Stimulated activated CD4-positive, alpha-beta T cell treated with anti-CD3 and anti-CD28 coated beads, Interleukin-4, amount 100 ng/mL, for 4 hours (primary cell): ENCODE data around the gene B4GALT3.

Source experiments
- DNase-seq, 2 experiments: peaks; one replicate each; pipeline ENCODE4 v3.0.0-alpha.2; 2020

B4GALT3 gene

DNA sequence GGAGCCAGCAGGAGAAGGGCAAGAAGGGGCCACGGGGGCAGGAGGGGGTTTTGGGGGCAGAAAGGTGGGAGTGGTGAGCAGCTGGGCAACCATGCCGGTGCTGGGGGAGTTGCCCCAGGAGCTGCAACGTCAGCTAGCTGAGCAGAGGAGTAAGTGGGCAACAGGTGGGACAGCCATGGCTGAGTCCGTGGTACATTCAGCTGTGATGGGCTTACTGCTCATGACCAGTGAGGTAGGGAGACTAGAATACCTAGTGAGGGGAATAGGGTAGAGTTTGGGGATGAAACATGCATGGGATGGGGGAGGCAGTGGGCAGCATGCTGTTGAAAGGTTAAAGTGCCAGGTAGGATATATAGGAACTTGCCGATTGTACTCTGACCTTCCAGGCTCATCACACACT is 15.7 kb downstream of the B4GALT3 start:
- DNase-seq: no peak

DNA sequence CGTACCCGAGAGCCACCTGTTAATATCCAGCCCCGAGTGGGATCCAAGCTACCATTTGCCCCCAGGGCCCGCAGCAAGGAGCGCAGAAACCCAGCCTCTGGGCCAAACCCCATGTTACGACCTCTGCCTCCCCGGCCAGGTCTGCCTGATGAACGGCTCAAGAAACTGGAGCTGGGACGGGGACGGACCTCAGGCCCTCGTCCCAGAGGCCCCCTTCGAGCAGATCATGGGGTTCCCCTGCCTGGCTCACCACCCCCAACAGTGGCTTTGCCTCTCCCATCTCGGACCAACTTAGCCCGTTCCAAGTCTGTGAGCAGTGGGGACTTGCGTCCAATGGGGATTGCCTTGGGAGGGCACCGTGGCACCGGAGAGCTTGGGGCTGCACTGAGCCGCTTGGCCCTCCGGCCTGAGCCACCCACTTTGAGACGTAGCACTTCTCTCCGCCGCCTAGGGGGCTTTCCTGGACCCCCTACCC is 16.6 kb downstream of the B4GALT3 start:
- no peak for DNase-seq

DNA sequence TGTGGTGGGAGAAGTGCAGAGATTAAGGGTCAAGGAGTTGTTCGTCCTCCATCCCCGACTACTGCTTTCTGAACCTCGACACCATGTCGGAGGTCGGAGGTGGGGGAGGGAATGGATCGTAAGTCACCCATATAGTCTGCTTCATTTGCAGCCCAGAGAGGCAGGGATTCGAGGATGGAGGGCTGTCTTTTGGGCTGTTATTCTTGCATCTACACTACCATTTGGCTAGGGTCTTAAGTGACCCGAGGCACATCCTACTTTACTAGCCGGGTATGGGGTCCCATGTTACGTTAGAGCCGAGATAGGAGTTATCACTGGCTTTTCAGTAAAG is 17.4 kb downstream of the B4GALT3 start:
- no peak for DNase-seq

DNA sequence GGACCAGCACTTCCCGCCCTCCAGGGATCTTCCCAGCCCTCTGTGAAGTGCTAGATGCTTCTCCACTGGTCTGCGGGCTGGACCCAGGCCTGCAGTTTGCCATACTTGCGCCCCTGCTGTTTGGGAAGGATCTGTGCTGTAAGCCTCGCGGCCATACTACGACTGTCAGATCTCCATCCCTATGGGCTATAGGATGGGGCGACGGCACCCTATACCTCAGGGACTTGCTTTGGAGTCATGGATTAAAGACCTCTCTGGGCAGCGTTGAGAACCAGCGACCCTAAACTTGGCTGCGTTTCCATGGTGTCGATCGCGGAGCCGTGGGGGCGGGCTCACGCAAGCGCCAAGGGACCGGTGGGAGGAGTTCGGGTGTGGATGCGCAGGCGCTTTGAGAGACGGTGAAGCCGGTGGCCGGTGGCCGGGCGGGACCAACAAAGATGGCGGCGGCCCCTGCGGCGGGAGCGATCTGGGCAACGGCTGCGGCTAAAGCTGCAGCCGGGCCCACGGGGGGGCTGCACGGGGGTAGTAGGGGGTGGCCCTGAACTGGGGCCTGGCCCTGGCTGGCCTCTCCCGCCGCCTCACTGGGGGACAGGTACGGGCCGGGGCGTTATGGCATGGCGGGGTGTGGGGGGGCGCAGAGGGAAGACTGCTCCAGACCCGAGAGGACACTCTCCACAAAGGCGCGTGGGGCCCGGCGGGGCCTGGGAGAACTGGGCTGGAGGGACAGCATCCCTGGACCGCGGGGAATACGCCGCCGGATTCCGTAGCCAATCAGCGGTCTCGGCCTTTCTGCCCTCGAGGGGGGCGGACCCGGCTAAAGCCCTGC is 18.0 kb downstream of the B4GALT3 start, which contains the start of gene USP21:
Gene USP21, plus strand, starts transcription at position 414 of the 826 bp plus-strand sequence. CDS start 1,141 bp downstream, outside the sequence.
- DNase-seq: peak; percentile 88 to 89

DNA sequence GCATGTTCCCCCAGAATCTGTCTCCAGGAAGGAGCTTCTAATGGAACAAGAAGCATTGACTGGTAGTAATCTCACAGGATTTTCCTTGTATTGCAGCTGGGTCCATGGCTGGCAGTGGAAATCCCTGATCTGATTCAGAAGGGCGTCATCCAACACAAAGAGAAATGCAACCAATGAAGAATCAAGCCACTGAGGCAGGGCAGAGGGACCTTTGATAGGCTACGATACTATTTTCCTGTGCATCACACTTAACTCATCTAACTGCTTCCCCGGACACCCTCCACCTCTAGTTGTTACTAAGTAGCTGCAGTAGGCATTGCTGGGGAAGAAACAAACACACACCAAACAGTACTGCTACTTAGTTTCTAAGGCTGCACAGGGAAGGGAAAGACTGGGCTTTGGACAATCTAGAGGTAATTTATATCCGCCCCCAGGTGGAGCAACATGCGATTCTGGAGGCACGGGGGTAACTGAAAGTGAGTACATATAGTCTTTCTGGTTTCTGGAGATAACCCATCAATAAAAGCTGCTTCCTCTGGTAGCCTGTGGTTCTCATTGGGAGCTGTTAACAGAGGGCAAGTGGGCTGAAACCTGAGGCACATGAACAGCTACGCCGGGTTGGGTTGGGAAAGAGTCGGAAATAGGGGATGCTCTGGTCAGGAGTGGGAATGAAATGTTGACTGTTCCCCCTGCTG is 18.8 kb downstream of the B4GALT3 start:
- no peak for DNase-seq

DNA sequence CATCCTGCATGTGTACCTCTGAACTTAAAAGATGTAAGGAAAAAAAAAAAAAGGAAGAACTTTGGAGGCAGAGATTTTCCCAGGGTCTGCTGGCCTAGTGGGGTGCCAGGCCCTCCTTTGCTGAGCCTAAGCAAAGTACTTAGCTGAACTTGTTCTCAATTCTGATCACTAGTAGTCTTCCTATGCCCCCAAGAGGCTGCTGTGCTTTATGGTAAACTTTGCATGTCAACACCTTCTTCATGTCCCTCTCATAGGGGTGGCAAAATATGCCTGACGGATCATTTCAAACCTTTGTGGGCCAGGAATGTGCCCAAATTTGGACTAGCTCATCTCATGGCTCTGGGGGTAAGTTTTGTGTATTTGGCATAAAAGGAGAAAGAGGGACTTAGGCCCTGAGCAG is 19.4 kb downstream of the B4GALT3 start:
- no peak for DNase-seq

DNA sequence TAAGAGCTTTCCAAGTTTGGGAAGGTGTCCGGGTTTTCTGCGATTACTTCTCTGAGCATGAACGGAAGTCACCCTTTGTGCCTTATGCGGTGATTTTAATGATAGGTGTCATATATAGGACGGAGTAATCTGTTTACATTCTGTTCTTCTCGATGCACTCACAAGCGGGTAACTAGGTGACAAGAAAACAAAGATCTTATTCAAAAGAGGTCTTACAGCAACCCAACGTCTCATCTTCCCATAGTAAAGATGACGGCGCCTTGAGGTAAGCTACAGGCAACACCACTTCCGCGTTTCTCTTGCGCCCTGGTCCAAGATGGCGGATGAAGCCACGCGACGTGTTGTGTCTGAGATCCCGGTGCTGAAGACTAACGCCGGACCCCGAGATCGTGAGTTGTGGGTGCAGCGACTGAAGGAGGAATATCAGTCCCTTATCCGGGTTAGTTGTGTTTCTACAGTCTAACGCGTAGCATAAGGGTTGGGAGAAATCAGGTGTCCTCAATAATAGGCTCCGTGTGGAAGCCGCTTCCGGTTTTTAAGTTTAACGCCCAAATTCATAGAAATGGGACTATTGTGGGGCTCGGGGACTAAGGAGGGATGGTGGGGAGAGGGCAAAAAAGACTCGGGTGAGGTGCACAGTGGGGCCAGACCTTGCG is 23.5 kb downstream of the B4GALT3 start, which contains the start of gene UFC1:
Gene UFC1, plus strand, starts transcription at position 297 of the 656 bp plus-strand sequence. Its CDS starts 20 bp downstream, at position 317.
- DNase-seq: peak; percentile 63 to 78

DNA sequence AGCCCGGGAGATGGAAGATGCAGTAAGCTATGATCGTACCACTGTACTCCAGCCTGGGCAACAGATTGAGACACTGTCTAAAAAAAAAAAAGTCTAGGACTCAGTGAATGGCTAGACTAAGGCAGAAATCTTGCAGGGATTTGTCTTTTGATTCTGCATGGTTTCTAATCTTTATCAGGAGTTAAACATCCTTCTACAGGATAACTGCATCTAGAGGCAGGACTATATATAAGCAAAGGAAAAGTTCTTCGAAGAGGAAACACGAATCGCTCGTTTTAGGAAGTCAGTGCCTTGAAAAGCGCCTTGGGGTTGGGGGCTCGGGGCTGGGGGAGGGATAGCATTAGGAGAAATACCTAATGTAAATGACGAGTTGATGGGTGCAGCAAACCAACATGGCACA is 24.1 kb downstream of the B4GALT3 start:
- DNase-seq: no peak

DNA sequence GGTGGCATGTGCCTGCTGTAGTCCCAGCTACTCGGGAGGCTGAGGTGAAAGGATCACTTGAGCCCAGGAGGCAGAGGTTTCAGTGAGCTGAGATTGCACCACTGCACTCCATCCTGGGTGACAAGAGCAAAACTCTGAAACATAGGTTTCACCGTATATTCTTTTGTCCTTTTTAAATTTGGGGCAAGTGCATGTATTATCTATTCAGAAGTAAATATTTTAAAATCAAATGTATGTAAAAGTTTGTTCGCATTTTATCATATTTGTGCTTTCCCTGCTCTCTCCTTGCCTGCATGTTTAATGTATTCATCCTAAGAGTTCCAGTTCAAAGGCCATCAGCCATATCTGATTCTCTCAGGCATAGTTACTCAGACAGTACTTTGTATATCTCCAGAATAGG is 31.5 kb downstream of the B4GALT3 start:
- no peak for DNase-seq

DNA sequence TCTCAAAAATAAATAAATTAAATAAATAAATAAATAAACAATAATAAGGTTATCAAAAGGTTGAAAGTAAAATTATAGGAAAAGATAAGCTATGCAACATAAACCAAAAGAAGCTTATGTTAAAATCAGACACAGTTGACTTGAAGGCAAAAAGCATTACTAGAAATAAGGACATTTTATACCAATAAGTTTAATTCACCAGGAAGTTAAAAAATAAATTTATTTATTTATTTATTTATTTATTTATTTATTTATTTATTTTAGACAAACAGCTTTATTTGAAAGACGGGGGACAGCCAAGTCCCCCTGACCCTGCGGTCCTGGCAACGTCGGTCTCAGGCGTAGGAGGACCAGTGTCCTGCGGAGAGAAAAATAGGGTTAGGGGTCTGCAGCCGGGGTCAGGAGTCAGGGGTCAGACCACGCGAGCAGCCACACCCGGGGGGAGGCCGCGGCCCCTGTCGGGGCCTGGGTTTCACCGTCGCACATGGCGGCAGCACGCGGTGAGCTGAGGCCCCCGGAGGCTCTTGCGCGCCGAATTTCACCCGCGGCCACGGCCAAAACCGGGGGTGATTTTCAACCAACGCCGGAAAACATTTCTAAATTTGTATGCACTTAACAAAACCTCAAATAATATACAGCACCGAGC is 36.4 kb downstream of the B4GALT3 start:
- DNase-seq: no peak

DNA sequence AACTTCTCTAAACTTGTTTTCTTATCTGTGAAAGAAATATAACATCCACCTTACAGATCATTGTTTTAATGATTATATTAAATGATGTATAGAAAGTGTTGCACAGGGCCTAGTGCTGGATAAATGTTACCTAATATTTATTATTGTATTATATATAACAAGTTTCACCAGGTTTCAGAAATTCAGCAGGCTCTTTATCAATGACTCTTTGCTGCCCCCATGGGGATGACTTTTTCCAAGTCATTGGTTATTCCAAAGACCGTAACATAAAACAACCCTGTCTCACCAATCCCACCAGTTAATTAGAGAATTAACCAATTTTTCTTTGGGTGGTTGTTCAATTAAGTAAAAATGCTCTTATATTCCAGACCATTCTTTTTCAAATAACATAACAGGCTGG is 37.5 kb downstream of the B4GALT3 start:
- peak in 1 of 2 experiments; percentile 17 for DNase-seq

DNA sequence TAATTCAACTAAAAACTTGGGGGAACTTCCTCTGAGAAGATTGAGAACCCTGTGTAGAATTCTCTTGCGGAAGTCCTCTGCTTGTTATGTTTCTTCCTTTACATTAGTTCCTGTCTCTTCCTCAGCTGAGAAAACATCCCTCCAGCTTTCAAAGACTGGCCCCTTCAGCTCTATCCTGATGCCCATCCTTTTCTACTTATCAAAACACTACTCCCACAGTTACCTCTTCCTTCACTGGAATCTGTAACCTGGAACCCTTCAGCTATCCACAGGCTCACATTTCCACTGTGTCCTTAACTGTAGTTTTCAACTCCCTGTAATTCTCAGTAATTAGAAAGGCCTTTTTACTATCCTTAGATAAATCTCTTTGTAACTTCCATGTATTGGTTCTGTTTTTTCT is 38.9 kb downstream of the B4GALT3 start:
- no peak for DNase-seq

DNA sequence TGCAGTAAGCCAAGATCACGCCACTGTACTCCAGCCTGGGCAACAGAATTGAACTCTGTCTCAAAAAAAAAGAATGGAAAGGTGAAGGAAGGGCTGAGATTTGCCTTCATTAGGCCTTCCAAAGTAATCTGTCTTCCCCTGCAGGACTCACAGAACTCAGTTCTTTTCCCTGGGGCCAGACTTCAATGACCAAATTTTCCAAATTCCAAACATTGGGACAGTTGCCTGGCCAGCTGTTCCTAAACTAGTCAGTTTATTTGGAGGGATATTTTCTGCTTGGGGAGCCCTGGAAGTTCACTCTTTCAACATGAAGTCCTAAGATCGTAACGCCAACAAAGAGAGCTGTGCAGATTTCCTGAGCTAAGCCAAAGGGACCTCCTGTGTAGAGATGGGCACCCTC is 39.4 kb downstream of the B4GALT3 start:
- DNase-seq: no peak

DNA sequence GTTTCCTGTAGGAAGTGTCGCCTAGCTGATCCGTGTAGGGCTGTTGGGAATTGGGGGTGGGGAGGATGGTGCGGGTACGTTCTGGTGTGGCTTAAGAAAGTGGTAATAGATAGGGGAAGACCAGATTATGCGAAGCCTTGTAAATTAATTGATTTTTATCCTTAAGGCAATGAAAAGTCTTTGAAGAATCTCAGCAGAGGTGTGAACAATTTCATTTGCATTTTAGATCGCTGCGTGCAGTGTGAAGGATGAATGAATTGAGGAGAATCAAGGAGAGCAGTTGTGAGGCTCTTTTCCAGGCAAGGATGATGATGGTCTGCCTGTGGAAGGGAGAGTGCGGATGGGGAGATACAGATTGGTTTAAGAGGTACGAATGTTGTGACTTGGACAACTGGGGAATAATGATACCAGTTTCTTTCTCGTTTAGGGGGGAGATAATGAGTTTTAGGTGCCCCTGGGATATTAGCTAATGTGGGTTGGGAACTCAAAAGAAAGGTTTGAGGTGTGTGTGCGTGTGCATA is 44.0 kb downstream of the B4GALT3 start:
- no peak for DNase-seq

DNA sequence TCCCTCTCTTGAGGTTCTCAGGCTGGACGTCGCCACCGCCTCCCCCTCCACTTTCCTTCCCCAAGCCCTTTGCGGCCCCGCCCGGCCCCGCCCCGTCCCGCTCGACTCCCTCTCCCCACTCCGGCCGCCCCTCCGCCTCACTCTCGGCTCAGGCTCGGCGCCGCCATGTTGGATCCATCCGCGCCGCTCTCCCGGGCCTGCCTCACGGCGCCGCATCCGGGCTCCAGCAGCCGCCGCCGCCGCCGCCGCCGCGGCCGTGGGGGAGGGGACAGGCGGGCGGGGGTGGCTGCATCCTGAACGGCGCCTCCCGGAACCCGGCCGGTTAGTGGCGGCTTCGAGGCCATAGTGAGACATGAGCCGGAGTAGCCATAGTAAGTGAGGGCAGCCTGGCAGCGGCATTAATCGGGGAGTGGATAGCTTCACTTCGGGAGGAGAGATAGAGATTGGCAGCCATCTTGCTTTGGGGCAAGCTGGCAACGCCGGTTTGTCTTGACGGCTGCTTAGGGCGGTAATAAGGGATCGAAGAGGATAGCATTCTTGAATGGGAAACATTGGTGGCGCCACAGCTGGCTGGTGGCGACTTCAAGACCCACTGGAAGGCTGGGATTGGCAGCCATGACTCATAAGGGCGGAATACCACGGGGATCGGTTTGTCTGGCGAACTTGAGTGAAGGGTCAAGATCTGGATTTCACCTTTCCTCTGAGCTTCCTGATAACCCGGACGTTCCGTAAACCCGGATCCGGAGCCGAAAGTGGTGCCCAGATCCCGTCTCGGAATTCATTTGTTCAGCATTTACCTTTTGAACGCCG is 44.7 kb downstream of the B4GALT3 start, which contains the start of gene DEDD:
Gene DEDD, minus strand, starts transcription at position 258 of the 810 bp plus-strand sequence. CDS start 8,205 bp downstream, outside the sequence.
- DNase-seq: peak; percentile 88 to 94

DNA sequence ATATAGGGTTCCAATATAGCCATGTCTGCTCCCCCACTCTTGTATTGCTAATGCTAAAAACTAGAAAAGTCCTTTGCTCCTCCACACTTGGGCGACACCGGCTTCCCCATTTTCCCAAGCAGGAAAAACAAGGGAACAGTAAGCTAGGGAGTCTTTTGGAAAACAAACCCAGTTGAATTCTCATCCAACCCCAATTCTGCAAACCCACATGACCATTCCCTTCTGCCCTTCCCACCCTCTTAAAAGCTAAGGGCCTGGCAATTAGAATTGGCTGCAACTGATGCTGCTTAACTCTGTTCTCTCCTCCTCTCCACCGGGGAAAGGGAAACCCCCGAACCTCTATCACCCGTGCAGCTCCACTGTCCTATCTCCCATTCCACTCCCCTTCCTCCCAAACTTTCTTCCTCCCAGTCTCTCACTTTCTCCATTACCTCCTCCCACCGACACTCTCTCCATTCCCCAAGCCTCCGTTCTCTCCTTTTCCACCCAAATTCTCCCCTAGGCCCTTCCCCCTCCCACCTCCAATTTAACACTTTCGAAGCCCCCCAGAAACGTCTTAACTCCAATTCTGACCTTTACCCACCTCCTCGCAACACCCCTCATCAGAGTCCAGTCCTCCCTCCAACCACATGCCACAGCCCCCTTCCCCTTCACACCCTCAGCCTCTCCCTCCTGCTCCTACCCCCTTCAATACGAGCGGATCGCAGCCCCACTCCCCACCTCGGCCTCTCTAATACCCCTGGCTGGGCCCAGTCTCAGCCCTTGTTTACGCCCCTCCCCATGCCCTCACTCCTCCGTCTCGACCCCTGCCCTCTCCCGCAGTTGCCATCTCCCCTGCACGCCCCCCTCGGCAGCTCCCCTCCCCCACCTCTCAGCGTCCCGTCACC is 45.5 kb downstream of the B4GALT3 start:
- DNase-seq: no peak

DNA sequence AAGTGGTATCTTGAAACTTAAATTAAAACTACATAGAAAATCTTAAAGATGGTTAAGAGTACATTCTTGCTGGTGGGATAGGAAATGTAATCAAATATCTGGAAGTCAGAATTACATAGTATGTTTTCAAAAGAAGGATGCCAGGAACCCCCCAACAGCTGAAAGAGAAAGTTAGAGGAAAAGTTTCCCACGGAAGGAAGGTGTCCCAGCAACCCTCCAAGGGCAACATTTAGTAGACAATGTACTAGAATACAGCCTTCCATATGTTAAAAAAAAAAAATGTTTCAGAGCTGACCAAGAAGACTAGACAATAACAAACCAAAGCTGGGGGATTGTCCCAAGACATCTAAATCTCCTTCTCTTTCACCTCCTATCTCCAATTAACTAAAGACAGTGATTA is 47.0 kb downstream of the B4GALT3 start:
- no peak for DNase-seq

DNA sequence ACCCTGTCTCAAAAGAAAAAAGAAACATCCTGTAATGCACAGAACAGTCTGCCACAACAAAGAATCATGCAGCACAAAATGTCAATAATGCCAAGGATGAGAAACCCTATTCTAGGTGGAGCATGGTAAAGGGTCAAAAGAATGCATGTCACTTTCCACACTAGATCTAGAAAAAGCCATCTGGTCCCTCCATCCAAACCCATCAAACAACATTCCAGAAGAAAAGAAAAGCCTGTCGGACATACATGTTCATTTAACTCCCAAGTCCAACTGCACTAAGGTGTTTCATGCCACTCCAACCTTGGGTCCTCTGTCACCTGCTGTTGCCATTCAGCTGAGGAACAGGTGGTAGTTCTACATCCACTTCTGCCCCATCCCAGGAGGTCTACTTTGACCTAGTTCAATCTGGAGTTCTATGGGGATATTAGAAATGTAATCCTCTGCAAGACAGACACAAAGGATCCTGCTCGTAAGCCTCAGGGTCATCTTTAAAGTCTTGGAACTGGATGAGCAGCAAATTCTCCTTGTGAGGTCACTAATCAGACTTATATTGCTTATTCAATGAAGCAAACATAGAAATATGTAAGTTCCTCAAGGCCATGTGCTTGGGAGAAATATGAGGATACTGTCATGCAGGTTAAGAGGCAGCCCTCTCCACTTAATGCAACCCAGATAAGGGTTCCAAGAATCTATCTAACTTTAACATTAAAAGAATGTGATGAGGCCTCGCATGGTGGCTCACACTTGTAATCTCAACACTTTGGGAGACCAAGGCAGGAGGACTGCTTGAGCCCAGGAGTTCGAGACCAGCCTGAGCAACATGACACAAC is 48.5 kb downstream of the B4GALT3 start:
- no peak for DNase-seq

DNA sequence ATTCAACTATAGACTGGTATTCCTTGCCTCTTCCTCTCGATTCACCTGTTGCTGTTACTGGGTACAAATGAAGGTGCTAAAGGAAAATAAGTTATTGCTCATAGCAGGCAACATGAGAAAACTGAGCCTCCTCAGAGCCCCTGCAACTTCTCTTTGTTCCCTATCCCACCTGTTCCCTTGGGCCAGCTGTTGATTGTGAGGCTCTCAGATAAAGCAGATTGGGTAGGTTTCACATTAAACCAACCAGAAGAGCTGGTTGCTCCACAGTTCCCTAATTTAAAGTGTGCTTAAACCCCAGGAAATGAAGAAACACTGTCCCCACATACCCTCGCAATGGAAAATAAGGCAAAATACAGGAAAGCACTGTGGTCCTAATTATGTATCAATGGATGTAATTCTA is 49.7 kb downstream of the B4GALT3 start:
- DNase-seq: no peak

DNA sequence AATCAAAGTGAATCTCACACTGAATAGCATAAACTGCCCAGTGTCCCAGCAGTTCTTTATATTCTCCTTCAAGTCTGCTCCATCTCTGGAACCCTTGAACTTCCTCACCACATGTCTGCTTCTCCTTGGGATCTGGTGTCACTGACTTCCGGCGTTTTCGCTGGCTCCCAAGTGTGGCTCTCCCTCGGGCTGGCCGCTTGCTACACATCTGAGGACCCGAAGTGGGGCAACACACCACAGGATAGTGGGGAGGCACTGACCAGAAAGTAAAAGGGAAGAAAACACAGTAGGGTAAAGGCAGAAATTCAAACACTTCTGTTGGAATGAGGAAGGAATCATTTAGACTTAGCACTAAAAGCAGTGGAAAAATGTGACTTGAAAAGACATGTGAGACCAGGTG is 54.3 kb downstream of the B4GALT3 start:
- no peak for DNase-seq
